Vagina (tissue), 2 donors: ENCODE data around the gene PINK1.

Source experiments
- POLR2AphosphoS5 ChIP-seq, 2 donors: sonication (generic); formaldehyde crosslinking; IDR thresholded peaks; one replicate each; pipeline ENCODE4 v1.9.0; 2017; ENCODE audit warnings: antibody characterized with exemption in 2 of 2, mild to moderate bottlenecking in 2 of 2, low read depth in 1 of 2; ENCODE audit not compliant: insufficient read depth in 1 of 2
- TF ChIP-seq, protein P1 (sequence below), 3 experiments: fragments of 450-650 bp in 2 of 3; fragments of 200-600 bp in 1 of 3; sonication (generic) in 1 of 3; IDR thresholded peaks; one replicate each; pipeline ENCODE4 v1.5.1; 2017 to 2019; ENCODE audit warnings: antibody characterized with exemption in 3 of 3, mild to moderate bottlenecking in 2 of 3, moderate library complexity in 2 of 3

DNA sequence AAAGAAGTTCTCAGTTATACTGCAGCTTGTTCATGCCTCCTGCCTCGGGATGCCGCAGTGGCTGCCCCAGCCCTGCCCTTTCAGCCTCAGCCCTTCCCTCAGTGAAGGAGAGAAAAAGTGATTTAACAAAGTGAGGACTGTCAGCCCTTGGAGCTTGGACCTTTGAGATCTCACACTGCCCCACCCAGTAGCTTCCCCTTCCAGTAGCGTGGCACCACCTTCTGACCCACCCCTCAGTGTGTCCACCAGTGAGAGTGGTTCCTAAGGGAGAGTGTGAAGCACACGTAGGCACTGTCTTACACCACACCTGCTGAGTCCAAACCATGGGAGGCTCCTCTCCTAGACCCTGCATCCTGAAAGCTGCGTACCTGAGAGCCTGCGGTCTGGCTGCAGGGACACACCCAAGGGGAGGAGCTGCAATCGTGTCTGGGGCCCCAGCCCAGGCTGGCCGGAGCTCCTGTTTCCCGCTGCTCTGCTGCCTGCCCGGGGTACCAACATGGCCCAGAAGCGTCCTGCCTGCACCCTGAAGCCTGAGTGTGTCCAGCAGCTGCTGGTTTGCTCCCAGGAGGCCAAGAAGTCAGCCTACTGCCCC, 44.5 kb upstream of the PINK1 start, which contains the start of gene CDA:
- TF ChIP-seq POLR2AphosphoS5 (IDR thresholded peaks at IDR 0.05; ENCODE audit: insufficient read depth in 1 of 2, low read depth in 1 of 2), result peak in 1 of 2 donors; percentile 31
- TF ChIP-seq, protein P1, sequence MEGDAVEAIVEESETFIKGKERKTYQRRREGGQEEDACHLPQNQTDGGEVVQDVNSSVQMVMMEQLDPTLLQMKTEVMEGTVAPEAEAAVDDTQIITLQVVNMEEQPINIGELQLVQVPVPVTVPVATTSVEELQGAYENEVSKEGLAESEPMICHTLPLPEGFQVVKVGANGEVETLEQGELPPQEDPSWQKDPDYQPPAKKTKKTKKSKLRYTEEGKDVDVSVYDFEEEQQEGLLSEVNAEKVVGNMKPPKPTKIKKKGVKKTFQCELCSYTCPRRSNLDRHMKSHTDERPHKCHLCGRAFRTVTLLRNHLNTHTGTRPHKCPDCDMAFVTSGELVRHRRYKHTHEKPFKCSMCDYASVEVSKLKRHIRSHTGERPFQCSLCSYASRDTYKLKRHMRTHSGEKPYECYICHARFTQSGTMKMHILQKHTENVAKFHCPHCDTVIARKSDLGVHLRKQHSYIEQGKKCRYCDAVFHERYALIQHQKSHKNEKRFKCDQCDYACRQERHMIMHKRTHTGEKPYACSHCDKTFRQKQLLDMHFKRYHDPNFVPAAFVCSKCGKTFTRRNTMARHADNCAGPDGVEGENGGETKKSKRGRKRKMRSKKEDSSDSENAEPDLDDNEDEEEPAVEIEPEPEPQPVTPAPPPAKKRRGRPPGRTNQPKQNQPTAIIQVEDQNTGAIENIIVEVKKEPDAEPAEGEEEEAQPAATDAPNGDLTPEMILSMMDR (IDR thresholded peaks at IDR 0.05), result no peak
